GM12891 (cell line): ENCODE results near the gene WSCD2.

Experiments
- DNase-seq: peaks from one replicate; pipeline ENCODE4 v3.0.0; 2011; ENCODE audit warnings: low spot score; ENCODE audit not compliant: insufficient read length
- FAIRE-seq: peaks from 2 replicates; lab custom pipeline; 2011; peaks lifted over from hg19 to GRCh38; lab: Jason Lieb, UNC
- PAX5 ChIP-seq: IDR thresholded peaks from 2 replicates; pipeline ENCODE4 v1.6.1; 2011; ENCODE audit warnings: low read length, moderate library complexity, mild to moderate bottlenecking; ENCODE audit not compliant: insufficient read depth, severe bottlenecking
- POLR2A ChIP-seq: IDR thresholded peaks from 2 replicates; pipeline ENCODE4 v1.6.1; 2011; ENCODE audit warnings: low read depth, low read length, control low read depth
- POLR2AphosphoS5 ChIP-seq: IDR thresholded peaks from 2 replicates; pipeline ENCODE4 v1.6.1; 2011; ENCODE audit warnings: low read depth, low read length, control low read depth
- POU2F2 ChIP-seq: IDR thresholded peaks from 2 replicates; pipeline ENCODE4 v1.6.1; 2011; ENCODE audit warnings: low read depth, mild to moderate bottlenecking, control low read depth, low read length, moderate library complexity
- SPI1 ChIP-seq: IDR thresholded peaks from 2 replicates; pipeline ENCODE4 v1.6.1; 2011; ENCODE audit warnings: low read depth, low read length, control low read depth
- TAF1 ChIP-seq: IDR thresholded peaks from 2 replicates; pipeline ENCODE4 v1.6.1; 2011; ENCODE audit warnings: low read depth, low read length, control low read depth

WSCD2 gene

DNA sequence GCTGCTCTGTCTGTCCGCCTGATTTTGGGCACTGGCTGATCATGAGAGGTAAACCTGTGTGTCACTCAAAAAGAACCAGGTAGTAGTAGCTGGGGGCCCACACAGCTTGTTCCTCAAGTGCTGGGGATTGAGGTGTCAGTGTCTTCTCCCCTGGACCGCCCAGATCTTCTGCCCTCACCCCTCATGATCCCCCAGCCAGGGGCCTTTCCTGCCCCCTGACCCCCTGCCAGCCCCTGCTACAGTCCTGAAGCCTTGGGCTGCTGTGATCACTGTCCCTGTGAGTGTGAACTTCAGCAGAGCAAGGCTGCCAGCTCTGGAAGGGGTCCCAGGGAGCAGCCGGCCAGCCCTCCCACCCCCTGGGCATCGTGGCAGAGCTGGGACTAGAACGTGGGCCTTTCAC, 11.4 kb downstream of the WSCD2 start:
- no peak for TF ChIP-seq POLR2A
- no peak for TF ChIP-seq POU2F2
- TF ChIP-seq POLR2AphosphoS5, result no peak
- TF ChIP-seq SPI1, result no peak
- no peak for TF ChIP-seq PAX5
- no peak for TF ChIP-seq TAF1
- FAIRE-seq (no peak), DNase-seq (no peak)

DNA sequence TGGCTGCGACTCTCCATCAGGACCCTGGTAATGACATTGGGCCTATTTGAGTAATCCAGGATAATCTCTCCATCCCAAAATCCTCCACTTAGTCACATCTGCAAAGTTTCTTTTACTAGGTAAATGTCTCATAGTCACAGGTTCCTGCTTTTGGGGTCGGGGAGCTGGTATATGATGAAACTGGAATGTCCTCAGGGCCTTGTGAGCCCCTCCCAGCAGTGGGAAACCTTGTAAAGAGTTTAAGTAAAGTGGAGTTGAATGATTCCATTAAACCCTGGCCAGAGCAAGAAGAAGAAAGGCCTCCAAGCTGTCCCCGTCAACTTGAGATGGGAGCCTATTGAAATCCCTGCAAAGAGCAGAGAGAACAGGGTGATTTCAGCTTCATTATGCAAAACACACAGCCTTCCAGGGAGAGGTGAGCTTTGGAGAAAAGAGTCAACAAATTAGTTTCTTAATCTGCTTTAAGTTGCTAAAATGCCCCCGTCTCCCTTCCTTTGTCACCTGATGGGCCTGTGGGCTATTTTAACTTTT, 12.6 kb downstream of the WSCD2 start:
- no peak for DNase-seq
- TF ChIP-seq SPI1, result no peak
- TF ChIP-seq POU2F2, result no peak
- TF ChIP-seq POLR2AphosphoS5, result no peak
- no peak for TF ChIP-seq TAF1
- TF ChIP-seq POLR2A, result no peak
- no peak for TF ChIP-seq PAX5
- no peak for FAIRE-seq

DNA sequence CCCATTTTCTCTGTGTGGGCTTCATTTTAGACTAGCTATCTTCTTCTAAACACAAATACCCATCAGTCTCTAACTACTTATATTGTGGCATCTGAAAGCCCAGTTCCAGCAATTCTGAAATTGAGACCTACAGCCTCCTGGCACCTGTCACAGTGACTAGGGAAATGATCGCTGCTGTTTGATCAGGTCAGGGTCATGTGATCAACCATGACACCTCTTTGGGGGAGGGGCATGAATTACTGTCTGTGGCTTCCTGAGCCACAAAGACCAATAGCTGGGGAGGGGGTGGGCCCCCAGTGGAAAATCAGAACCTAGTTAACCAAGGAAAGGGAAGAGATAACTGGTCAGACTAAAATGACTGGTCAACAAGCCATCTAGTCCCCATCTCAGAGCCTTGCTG, 14.1 kb downstream of the WSCD2 start:
- no peak for FAIRE-seq
- DNase-seq, result no peak
- TF ChIP-seq POLR2AphosphoS5 (no peak), SPI1 (no peak), TAF1 (no peak), POU2F2 (no peak), PAX5 (no peak), POLR2A (no peak)

DNA sequence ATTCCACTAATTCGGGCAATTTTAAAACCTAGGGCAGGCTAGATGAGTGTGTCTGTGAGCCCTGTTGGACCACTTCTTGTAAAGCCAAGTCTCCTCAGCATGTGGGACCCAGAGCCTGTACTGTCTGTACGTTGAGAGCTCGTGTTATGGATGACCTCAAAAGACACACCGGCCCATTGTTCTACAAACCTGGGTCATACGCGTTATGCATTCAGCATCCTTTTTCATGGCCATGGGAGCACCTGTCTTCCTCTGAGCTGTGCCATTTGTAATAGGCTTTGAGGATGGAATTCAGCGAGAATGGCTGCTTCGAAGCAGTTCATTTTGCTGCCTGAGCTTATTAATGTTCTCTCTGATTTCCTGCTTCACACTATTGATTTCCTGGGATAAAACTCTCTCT, 15.0 kb downstream of the WSCD2 start:
- DNase-seq (no peak), FAIRE-seq (no peak)
- no peak for TF ChIP-seq POU2F2
- no peak for TF ChIP-seq SPI1
- TF ChIP-seq POLR2AphosphoS5, result no peak

DNA sequence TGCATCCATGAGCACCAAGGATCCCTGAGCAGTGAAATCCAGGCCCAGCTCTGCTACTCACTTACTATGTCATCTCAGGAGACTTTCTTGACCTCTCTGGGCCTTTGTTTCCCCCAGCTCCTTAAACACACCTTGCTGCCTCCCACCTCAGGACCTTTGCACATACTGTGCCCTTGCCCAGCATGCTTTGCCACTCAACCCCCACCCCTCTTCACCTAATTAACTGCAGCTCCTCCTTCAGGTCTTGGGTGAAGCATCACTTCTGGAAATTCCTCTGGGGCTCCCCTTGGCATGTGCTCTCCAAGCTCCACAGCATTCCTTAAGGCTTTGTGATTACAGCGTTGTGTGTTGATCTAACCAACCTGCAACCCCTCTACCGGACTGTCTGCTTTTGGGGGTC, 15.9 kb downstream of the WSCD2 start:
- TF ChIP-seq PAX5 (no peak), POLR2AphosphoS5 (no peak), POLR2A (no peak), SPI1 (no peak), TAF1 (no peak), POU2F2 (no peak)
- FAIRE-seq (no peak), DNase-seq (no peak)

DNA sequence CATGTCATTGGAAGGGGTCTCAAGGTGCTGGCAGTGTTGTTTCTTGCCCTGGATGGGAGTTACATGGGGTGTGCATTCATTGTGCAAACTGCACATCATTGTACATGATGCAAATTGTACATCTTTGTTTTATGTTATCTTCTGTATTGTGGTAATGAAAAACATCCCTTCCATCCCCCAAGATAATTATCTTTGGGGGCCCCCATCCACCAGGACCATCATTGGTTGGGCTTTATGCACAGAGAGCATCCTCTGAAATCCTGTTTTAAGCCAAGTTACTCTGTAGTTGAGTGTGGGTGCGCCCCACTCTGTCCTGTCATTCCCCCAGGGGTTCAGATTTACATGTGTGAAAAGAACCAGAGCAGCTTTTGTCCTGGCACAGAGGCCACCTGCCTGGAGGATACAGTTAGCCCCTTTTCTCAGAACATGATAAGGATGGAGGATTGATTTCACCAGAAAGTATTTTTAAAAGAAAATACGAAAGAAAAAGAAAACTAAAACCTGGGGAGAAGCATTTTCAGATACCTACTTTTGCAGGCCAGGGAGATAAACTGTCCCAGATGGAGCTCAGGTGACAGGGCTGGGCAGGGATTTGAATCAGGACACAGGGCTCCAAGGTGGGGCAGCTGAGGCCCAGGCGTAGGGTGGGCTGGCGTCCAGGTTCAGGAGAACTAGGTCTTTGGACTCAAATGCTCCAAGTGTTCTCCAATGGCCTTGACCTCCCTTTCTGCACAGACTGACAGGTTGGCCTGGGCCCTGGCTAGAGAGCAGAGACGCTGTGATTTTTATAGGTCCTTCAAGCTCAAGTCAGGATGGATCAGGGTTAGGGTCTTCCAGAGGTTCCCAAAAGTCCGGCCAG, 17.2 kb downstream of the WSCD2 start:
- DNase-seq (no peak), FAIRE-seq (no peak)
- no peak for TF ChIP-seq SPI1
- TF ChIP-seq POLR2A, result no peak
- TF ChIP-seq TAF1, result no peak
- TF ChIP-seq PAX5, result no peak
- TF ChIP-seq POLR2AphosphoS5, result no peak
- TF ChIP-seq POU2F2, result no peak

DNA sequence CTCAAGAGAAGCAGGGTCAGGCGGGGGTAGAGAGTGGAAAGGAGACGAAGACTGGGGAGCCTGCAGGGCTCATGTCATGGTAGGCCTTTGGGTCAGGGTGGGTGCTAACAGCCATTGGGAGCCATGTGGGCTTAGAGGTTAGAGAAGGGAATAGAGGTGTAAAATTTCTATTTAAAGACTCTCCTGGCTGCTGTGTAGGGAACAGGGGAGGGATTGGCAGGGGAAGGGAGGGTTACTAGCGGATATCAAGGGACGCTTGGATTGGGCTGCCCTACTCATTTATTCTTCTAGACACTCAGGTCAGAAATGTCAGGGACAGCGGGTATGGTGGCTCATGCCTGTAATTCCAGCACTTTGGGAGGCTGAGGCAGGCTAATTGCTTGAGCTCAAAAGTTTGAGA, 18.2 kb downstream of the WSCD2 start:
- DNase-seq, result no peak
- FAIRE-seq, result no peak
- no peak for TF ChIP-seq SPI1
- no peak for TF ChIP-seq POLR2AphosphoS5
- TF ChIP-seq POU2F2, result no peak
- TF ChIP-seq PAX5, result no peak
- no peak for TF ChIP-seq TAF1
- TF ChIP-seq POLR2A, result no peak

DNA sequence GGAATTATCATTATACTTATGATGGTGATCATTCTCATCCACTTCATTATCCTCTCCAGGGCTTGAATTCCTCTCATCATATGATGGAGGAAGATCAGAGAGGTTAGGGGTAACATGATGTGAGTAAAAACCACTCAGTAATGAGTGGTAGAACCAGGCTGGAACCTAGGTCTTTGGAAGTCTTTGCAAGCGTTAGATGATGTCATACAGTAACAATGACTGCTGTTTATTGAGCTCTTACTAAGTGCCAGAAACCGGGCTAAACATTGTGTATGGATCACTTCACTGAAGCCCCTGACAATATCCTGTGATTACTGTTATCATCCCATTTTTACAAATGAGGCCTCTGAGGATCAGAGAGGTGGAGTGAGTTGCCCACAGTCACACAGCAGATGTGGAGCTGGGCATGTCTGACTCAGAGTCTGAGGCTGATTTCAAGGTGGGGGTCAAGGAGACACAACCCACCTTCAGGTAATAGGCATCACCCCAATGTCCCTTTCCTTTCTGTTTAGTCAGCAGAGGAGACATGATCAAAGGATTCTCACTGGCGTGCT, 19.5 kb downstream of the WSCD2 start:
- no peak for TF ChIP-seq POLR2AphosphoS5
- TF ChIP-seq PAX5, result no peak
- TF ChIP-seq TAF1, result no peak
- TF ChIP-seq POU2F2, result no peak
- no peak for TF ChIP-seq POLR2A
- TF ChIP-seq SPI1, result no peak
- FAIRE-seq (no peak), DNase-seq (no peak)

DNA sequence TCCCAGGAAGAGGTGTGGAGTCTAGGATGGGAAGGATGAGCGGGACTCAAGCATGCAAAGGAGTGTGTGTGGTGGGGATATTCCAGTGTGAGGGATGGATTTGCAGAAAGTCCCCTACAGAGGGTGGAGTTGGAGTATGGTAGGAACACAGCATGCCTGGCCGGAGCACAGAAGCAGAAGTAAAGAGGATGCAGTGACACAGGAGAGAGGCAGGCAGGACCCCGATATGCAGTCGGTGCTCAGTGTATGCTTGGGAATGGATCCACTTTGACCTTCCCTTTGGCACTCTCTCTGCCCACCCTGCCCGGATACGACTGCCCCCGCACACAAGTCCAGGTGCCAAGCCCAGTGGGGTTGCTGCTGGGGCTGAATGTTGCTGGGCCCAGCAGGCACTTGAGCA, 21.3 kb downstream of the WSCD2 start:
- DNase-seq (no peak), FAIRE-seq (no peak)
- no peak for TF ChIP-seq TAF1
- no peak for TF ChIP-seq SPI1
- TF ChIP-seq PAX5, result no peak
- TF ChIP-seq POLR2A, result no peak
- no peak for TF ChIP-seq POLR2AphosphoS5
- no peak for TF ChIP-seq POU2F2

DNA sequence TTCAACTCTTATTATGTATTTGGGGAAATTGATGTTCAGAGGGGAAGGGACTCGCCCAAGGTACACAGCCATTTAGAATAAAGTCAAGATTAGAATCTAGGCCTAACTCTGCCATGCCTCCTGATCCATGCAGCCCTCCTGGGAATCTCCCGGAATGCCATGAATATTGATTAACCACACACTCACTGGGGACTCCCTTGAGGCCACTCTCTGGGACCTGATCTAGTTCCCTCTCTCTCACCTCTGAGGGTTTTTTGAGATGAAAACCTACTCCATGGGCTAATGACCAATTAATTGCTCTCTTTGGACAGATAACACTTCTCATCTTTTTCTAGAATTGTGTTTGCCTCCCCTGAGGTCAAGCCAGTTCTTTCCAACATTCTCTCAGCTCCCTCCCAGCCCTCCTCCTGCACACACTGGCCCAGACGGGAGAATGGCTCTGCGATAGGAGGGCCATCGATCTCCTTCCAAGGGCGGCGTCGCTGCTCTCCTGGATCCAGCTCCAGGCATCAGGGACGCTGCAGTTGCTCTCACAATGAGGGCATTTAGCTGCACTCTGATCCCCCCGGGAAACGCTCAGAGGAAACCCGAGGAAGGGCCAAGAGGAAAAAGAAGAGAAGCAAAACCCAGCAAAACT, 22.6 kb downstream of the WSCD2 start:
- FAIRE-seq, result no peak

More for the DNA sequence above, 22.6 kb downstream of the WSCD2 start:
- no peak for DNase-seq
- no peak for TF ChIP-seq PAX5
- no peak for TF ChIP-seq TAF1
- TF ChIP-seq POU2F2, result no peak
- no peak for TF ChIP-seq SPI1
- no peak for TF ChIP-seq POLR2AphosphoS5
- TF ChIP-seq POLR2A, result no peak
